22Rv1 (cell line): Measurements from ENCODE around the gene KRT4.

Experiments
- CTCF ChIP-seq: fragments of 450-650 bp; IDR thresholded peaks from 2 replicates; pipeline ENCODE4 v1.5.1; 2017; ENCODE audit warnings: mild to moderate bottlenecking
- ZFX ChIP-seq: fragments of 450-650 bp; IDR thresholded peaks from 2 replicates; pipeline ENCODE4 v1.6.1; 2017; ENCODE audit warnings: antibody characterized with exemption, borderline replicate concordance

GRCh38 chr12:52772188-52772587 is 41.7 kb downstream of the KRT4 start:
- TF ChIP-seq CTCF (no peak), ZFX (no peak)
